Activated T-cell treated with anti-CD3 and anti-CD28 coated beads, Interleukin-2, amount 50 U/mL, for 1 hour (primary cell): ENCODE results near the gene ZNF385D.

ENCODE experiments used
- DNase-seq: peaks from one replicate; pipeline ENCODE4 v3.0.0-alpha.2; 2020

Gene ZNF385D

GRCh38 chr3:21750831-21751391 is at the start of gene ZNF385D:
Gene ZNF385D, minus strand, starts transcription at chr3:21751210. Its CDS starts 294 bp downstream, at chr3:21750916.
- DNase-seq, result no peak

GRCh38 chr3:21798356-21799088 is 47.5 kb upstream of the ZNF385D start:
- no peak for DNase-seq

DNA sequence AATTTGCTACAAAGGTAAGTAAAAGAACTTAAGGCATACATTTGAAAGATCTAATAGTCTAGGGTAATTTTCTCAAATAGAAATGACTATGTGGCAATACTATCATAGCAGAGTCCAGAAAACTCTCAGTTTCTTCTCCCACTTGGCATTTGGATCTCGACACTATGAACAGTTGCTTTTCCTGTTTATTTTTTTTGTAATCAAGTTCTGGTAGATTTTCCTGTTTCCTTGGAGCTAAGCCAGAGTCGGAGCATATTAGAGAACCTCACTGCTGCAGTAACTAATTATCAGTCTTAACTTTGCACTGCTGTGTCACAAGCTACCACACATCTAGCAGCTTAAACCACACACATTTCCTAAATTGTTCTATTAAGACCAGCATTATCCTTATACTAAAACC is 44.9 kb upstream of the ZNF385D start:
- DNase-seq, result no peak

DNA sequence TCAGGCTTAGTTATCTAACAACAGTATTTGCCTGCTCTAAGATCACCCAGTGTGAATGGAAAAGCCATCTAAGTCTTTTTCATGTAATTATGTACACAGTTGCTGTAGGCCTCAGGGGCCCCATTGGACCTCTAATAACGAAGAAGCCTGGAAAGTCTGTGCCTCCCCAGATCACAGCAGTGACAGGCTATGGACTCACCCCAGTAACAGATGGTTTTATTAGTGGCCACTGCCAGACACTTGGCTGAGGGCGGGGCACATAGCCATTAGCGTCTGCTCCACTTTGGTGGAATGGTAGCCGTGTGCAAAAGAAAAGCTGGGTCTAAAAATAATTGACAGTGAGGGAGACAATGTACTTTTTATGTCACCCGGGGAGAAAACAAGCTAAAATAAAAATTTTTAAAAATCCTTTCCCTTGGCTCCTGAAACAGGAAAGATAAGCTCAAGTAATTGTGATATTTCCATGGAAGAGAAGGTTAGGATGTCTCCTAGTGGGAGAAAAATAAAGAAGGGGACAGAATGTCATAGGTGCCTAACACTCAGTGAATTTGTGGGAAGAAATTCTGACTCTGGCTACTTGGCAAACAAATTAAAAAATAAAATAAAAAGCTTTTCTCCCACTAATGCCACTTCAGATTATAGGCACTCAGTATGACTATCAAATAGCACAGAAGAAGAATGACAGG is 44.3 kb upstream of the ZNF385D start:
- no peak for DNase-seq

DNA sequence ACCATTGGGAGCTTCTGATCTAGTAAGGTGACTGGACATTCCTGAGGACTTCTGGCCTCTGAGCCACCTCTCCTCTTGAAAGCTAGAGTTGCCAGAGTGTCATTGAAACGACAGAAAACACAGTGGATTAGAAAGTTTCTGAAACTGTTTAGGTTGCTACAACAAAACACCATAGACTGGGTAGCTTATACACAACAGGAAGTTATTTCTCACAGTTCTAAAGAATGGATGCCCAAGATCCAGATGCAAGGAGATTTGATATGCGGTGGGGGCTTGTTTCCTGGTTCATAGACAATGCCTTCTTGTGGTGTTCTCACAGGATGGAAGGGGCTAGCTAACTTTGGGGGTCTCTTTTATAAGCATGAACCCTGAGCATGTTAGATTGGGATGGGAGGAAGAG is 43.3 kb upstream of the ZNF385D start:
- DNase-seq, result no peak

DNA sequence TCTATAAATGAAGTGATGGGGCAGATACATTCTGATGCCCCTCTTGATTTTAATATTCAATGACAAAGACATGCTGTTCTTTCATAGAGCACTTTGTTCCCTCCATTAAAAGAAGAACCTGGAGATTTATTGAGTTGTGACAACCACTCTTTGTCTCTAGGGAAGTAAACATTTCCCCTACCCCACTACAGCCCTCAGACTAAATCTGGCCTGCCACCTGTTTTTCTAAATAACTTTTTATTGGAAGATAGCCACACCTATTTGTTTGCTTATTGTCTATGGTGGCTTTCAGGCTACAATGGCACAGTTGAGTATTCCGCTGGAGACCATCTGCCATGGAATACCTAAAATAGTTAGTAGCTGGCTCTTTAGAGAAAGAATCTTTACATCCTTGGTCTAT is 41.2 kb upstream of the ZNF385D start:
- DNase-seq, result no peak

DNA sequence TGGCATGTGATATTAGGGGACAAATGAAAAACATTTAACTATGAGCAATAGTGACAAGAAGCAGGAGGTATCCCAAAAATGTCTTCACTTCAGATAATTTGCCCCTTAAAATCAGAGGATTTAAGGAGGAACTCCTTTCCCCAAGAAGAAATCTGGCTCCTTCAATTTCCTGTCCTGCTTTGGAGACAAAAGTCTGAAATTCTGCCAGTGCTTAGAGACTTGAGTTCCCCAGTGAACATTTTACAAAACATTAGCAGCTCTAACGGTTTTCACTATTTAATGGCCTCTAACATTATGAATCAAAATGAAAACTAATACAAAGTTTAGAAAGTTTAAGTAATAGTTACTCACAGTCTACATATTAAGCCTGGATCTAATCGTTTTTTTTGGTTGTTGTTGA is 40.3 kb upstream of the ZNF385D start:
- DNase-seq, result no peak

- no peak for DNase-seq
These were observed 39.5 kb upstream of the ZNF385D start for GRCh38 chr3:21790466-21790865.

DNA sequence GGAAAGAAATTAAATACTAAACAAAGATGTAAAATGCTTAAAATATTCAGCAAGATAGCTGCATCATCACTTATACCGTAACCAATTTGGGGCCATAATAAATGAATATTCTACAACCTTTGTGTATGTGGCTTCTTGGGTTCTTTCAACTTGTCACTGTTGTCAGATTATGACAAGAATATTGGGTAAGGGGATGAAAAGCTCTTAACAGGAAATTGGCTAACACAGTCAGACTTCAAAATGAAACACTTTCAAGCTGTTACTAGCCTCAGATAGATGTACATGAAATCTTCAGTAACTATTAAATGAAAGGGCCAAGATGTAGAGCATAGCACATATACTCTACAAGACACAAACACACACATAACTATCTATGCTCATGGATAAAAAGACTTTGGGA is 38.7 kb upstream of the ZNF385D start:
- DNase-seq, result no peak

- no peak for DNase-seq
These were observed 35.4 kb upstream of the ZNF385D start for GRCh38 chr3:21786438-21786797.

- DNase-seq, result no peak
These were observed 34.9 kb upstream of the ZNF385D start for GRCh38 chr3:21785765-21786437.

GRCh38 chr3:21783839-21784238 is 32.8 kb upstream of the ZNF385D start:
- DNase-seq, result no peak

GRCh38 chr3:21781355-21781754 is 30.3 kb upstream of the ZNF385D start:
- DNase-seq, result no peak

- no peak for DNase-seq
These were observed 28.9 kb upstream of the ZNF385D start for GRCh38 chr3:21779909-21780308.

DNA sequence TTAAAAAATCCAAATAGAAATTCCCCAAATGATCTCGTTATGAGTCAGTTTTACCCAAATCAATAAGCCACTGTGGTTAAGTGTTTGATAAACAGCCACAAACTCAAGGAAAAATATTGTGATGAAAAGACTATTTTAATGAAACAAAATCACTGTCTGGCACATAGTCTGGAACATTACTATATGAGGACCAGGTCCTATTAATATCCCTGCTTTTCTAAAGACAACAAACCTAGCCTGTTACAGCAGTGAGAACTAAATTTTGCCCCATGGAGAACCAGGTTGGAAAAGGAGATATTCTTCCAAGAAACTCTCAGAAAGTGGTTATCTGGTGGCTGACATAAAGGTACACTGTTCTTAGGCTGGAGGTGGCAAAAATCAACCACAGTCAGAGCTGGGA is 27.7 kb upstream of the ZNF385D start:
- DNase-seq, result no peak

DNA sequence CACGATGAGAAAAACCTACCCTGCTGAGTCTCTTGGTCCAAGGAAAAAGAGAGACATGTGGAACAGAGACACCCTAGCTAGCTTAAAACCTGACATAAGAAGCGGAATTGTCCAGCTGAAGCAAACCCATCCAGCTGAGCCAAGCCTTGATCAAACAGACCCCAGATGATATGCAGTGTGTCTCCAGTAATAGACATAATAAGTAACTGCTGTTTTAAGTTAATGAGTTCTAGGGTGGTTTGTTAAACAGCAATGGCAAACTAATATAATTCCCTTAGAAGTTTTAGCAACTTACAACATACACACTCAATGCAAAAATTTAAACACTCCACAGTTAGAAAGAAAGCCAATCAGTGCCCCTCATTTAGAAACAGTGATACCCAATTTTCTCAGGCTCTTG is 26.8 kb upstream of the ZNF385D start:
- DNase-seq, result no peak

DNA sequence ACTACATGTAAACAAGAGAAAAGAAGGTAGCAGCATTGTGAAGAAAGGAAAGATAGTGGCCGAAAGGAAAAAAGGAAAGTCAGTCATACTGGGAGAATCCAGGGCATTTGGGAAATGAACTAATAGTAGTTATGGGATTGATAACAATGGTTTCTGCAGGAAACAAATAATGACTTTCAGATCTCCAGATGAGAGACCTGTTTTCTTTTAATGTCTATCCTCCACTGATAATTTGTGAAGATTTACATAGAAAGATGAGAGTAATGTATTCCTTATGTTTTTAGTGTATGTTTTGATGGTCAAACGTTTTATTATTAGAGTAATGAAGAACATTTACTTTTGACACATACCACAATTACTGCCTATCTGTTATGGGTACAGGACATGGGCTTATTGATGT is 15.0 kb upstream of the ZNF385D start:
- DNase-seq, result no peak

DNA sequence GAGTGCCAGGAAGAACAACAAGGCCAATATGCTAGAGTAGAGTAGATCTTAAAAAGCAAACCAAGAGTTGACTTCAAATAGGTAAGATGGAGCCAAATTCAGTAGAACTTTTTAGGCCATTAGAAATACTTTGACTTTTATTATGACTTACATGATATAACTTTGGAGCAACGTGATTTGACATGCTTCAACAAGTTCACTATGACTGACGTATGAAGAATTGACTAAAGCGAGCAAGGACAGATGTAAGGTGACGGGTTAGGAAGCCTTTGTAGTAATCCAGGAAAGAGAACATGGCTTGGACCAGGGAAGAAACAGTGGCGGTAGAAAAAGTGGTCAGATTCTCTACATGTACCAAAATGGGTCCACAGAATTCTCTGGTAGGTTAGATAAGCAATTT is 4.9 kb upstream of the ZNF385D start:
- no peak for DNase-seq

DNA sequence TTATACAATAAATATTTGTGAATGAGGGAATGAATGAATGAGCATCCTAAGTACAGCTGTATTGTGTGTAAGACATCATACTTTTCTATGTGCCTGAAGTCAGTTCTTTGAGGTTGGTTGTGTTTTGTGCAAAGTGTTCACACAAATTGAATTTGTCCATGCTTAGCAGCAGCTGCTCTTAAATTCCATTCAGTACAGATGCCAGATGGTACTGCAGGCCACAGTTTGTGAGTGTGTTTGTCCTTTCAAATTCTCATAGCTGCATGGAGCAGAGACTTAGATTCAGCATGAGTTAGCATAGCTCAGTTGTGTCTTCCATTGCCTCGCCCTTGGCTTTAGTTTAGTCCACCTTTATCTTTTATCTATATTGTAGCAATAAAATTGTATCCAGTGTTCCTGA is 3.8 kb upstream of the ZNF385D start:
- no peak for DNase-seq

- DNase-seq, result no peak
These were observed 1.8 kb upstream of the ZNF385D start for GRCh38 chr3:21752749-21753347.

GRCh38 chr3:21751886-21752285 is 876 bp upstream of the ZNF385D start:
- no peak for DNase-seq

- no peak for DNase-seq
These were observed 822 bp downstream of the ZNF385D start for GRCh38 chr3:21750080-21750696.

GRCh38 chr3:21747966-21748555 is 2.9 kb downstream of the ZNF385D start:
- no peak for DNase-seq
